Ascending aorta (tissue), 2 donors: ENCODE data around the gene MAP3K13. TPM values are rescaled to one million over a fixed set of nuclear protein-coding genes. Genes with fewer than 3 reads are reported as not detected.
"Not testable (repeated sequence)": the region's sequence is repeated elsewhere in the genome, so short reads cannot be mapped to it uniquely, and the experiment has no call there.

Experiments used
- DNase-seq, 2 donors: peaks; one replicate each; pipeline ENCODE4 v3.0.0-alpha.2; 2019; ENCODE audit warnings: low spot score in 2 of 2
- H3K27ac ChIP-seq, 2 donors: fragments of 200-600 bp; sonication (generic); one replicate each; pipeline ENCODE4 v1.5.1; 2016 to 2017; ENCODE audit warnings: mild to moderate bottlenecking in 1 of 2
- H3K27me3 ChIP-seq: fragments of 200-600 bp; sonication (generic); one replicate; pipeline ENCODE4 v1.5.1; 2017
- H3K36me3 ChIP-seq, 2 donors: fragments of 200-600 bp; sonication (generic); one replicate each; pipeline ENCODE4 v1.5.1; 2016
- H3K4me1 ChIP-seq, 2 donors: fragments of 200-600 bp; sonication (generic); one replicate each; pipeline ENCODE4 v1.5.1; 2016 to 2017; ENCODE audit warnings: mild to moderate bottlenecking in 1 of 2
- H3K4me3 ChIP-seq, 2 donors: fragments of 200-600 bp; sonication (generic); one replicate each; pipeline ENCODE4 v1.5.1; 2016 to 2017; ENCODE audit warnings: mild to moderate bottlenecking in 1 of 2
- H3K9me3 ChIP-seq, 2 donors: fragments of 200-600 bp; sonication (generic); one replicate each; pipeline ENCODE4 v1.5.1; 2016
- CTCF ChIP-seq, 3 experiments: fragments of 200-600 bp in 2 of 3; fragments of 450-650 bp in 1 of 3; sonication (generic) in 2 of 3; IDR thresholded peaks; one replicate each; pipeline ENCODE4 v1.5.1; 2016 to 2019; ENCODE audit warnings: antibody characterized with exemption in 3 of 3, mild to moderate bottlenecking in 1 of 3, moderate library complexity in 1 of 3
- intact Hi-C: fragments of 100-400 bp; cut with DNase I; formaldehyde crosslinking; loops from one replicate; pipeline ENCODE4 v1.15.1; 2023
- total RNA-seq: library from RNA; depleted of rRNA; stranded (reverse); fragments of >200 nt; gene quantifications from one replicate; pipeline ENCODE4 v1.1.0, GENCODE V29; 2016

MAP3K13 gene
- total RNA-seq, 1 donor from 2014 or later = 21.9 TPM

GRCh38 chr3:185406121-185406620 is 43.2 kb downstream of the MAP3K13 start:
- no peaks in the 10 kb centered on the region for H3K4me1 ChIP-seq
- H3K36me3 ChIP-seq = no peaks in the 10 kb centered on the region
- no peak for TF ChIP-seq CTCF (IDR thresholded peaks at IDR 0.05)
- H3K4me3 ChIP-seq = no peak overlapping the region
- H3K27me3 ChIP-seq = no peaks in the 10 kb centered on the region
- DNase-seq = no peak
- H3K27ac ChIP-seq = no peak overlapping the region
- intact Hi-C loops = no loop called here
- no peaks in the 10 kb centered on the region for H3K9me3 ChIP-seq

GRCh38 chr3:185409957-185410356 is 47.0 kb downstream of the MAP3K13 start:
- H3K4me3 ChIP-seq = no peak overlapping the region
- intact Hi-C loops = no loop called here
- TF ChIP-seq CTCF (IDR thresholded peaks at IDR 0.05) = no peak
- H3K27ac ChIP-seq = no peak overlapping the region
- H3K36me3 ChIP-seq = no peaks in the 10 kb centered on the region
- H3K27me3 ChIP-seq = no peaks in the 10 kb centered on the region
- no peaks in the 10 kb centered on the region for H3K9me3 ChIP-seq
- DNase-seq = no peak
- no peaks in the 10 kb centered on the region for H3K4me1 ChIP-seq

- Histone ChIP-seq H3K4me1 (no peaks in the 10 kb centered on the region), H3K36me3 (no peaks in the 10 kb centered on the region), H3K9me3 (no peaks in the 10 kb centered on the region), H3K27me3 (no peaks in the 10 kb centered on the region), H3K27ac (no peak overlapping the region), H3K4me3 (no peak overlapping the region)
- TF ChIP-seq CTCF (IDR thresholded peaks at IDR 0.05) = no peak
- intact Hi-C loops = no loop called here
- no peak for DNase-seq
Observed at GRCh38 chr3:185411133-185411532, 48.2 kb downstream of the MAP3K13 start.

GRCh38 chr3:185416513-185416912 is 53.6 kb downstream of the MAP3K13 start:
- Histone ChIP-seq H3K36me3 (no peaks in the 10 kb centered on the region), H3K27ac (no peak overlapping the region), H3K4me1 (no peaks in the 10 kb centered on the region), H3K27me3 (no peaks in the 10 kb centered on the region), H3K4me3 (no peak overlapping the region), H3K9me3 (no peaks in the 10 kb centered on the region)
- no peak for DNase-seq
- intact Hi-C loops = no loop called here
- TF ChIP-seq CTCF (IDR thresholded peaks at IDR 0.05) = no peak

- DNase-seq, H3K27me3 ChIP-seq, H3K27ac ChIP-seq, H3K4me1 ChIP-seq, H3K36me3 ChIP-seq, H3K4me3 ChIP-seq, intact Hi-C loops, H3K9me3 ChIP-seq: not testable (repeated sequence)
Observed at GRCh38 chr3:185418561-185418977, 55.6 kb downstream of the MAP3K13 start.

GRCh38 chr3:185420762-185421161 is 57.8 kb downstream of the MAP3K13 start:
- TF ChIP-seq CTCF (IDR thresholded peaks at IDR 0.05) = no peak
- Histone ChIP-seq H3K9me3 (no peaks in the 10 kb centered on the region), H3K4me3 (no peak overlapping the region), H3K27ac (no peak overlapping the region), H3K36me3 (no peaks in the 10 kb centered on the region), H3K27me3 (no peaks in the 10 kb centered on the region), H3K4me1 (no peaks in the 10 kb centered on the region)
- no peak for DNase-seq
- intact Hi-C loops = no loop called here
